HepG2 (cell line): ENCODE data around the gene LILRB2. TPM values are rescaled to one million over a fixed set of nuclear protein-coding genes. Genes with fewer than 3 reads are reported as not detected.

Experiments
- FOSL1 ChIP-seq: sonication (generic); formaldehyde crosslinking; IDR thresholded peaks from 2 replicates; pipeline ENCODE4 v1.9.0; 2021; ENCODE audit warnings: missing genetic modification reagents, borderline replicate concordance
- NKX3-1 ChIP-seq: sonication (generic); formaldehyde crosslinking; IDR thresholded peaks from 2 replicates; pipeline ENCODE4 v1.5.0; 2020; ENCODE audit warnings: missing genetic modification reagents
- NONO ChIP-seq, 2 experiments: fragments of 450-650 bp in 1 of 2; sonication (generic) in 1 of 2; formaldehyde crosslinking in 1 of 2; IDR thresholded peaks in 1 of 2; conservative IDR thresholded peaks in 1 of 2; 2 replicates each; pipeline versions ENCODE4 v1.6.1 to v1.8.0; 2017 to 2022; ENCODE audit warnings: mild to moderate bottlenecking in 1 of 2, missing genetic modification reagents in 1 of 2, moderate library complexity in 1 of 2
- PAXIP1 ChIP-seq: sonication (generic); formaldehyde crosslinking; conservative IDR thresholded peaks from 2 replicates; pipeline ENCODE4 v1.4.0; 2020; ENCODE audit warnings: mild to moderate bottlenecking, missing genetic modification reagents, moderate library complexity
- PTBP1 ChIP-seq: fragments of 200-400 bp; formaldehyde crosslinking; IDR thresholded peaks from 2 replicates; pipeline ENCODE4 v1.6.1; 2018; ENCODE audit warnings: low read length, low read depth; ENCODE audit not compliant: poor library complexity, severe bottlenecking
- RAD51 ChIP-seq: fragments of 450-650 bp; IDR thresholded peaks from 2 replicates; pipeline ENCODE4 v1.6.1; 2016; ENCODE audit warnings: borderline replicate concordance
- REXO4 ChIP-seq: sonication (generic); formaldehyde crosslinking; IDR thresholded peaks from 2 replicates; pipeline ENCODE4 v1.8.0; 2022; ENCODE audit warnings: missing genetic modification reagents, mild to moderate bottlenecking, borderline replicate concordance
- RXRA ChIP-seq: sonication (generic); formaldehyde crosslinking; IDR thresholded peaks from 2 replicates; pipeline ENCODE4 v1.5.1; 2020; ENCODE audit warnings: missing genetic modification reagents
- SALL2 ChIP-seq: sonication (generic); formaldehyde crosslinking; IDR thresholded peaks from 2 replicates; pipeline ENCODE4 v1.8.1; 2023; ENCODE audit warnings: mild to moderate bottlenecking, missing genetic modification reagents, inconsistent platforms
- SP2 ChIP-seq: sonication (generic); formaldehyde crosslinking; IDR thresholded peaks from 2 replicates; pipeline ENCODE4 v1.5.1; 2020; ENCODE audit warnings: mild to moderate bottlenecking, missing genetic modification reagents
- TERF1 ChIP-seq: sonication (generic); formaldehyde crosslinking; IDR thresholded peaks from 2 replicates; pipeline ENCODE4 v1.8.0; 2022; ENCODE audit warnings: mild to moderate bottlenecking, missing genetic modification reagents, moderate library complexity
- ZBTB3 ChIP-seq: sonication (generic); formaldehyde crosslinking; IDR thresholded peaks from 2 replicates; pipeline ENCODE4 v1.4.0; 2020; ENCODE audit warnings: low read depth, mild to moderate bottlenecking, moderate library complexity, missing genetic modification reagents, borderline replicate concordance
- ZBTB38 ChIP-seq: sonication (generic); formaldehyde crosslinking; IDR thresholded peaks from 2 replicates; pipeline ENCODE4 v1.5.1; 2020; ENCODE audit warnings: mild to moderate bottlenecking, missing genetic modification reagents
- ZNF12 ChIP-seq: sonication (generic); formaldehyde crosslinking; IDR thresholded peaks from 2 replicates; pipeline ENCODE4 v1.5.0; 2020; ENCODE audit warnings: missing genetic modification reagents
- ZNF230 ChIP-seq: sonication (generic); formaldehyde crosslinking; IDR thresholded peaks from 2 replicates; pipeline ENCODE4 v1.4.0; 2020; ENCODE audit warnings: mild to moderate bottlenecking, missing genetic modification reagents
- ZNF326 ChIP-seq: sonication (generic); formaldehyde crosslinking; IDR thresholded peaks from 2 replicates; pipeline ENCODE4 v1.4.0; 2020; ENCODE audit warnings: missing genetic modification reagents, borderline replicate concordance
- ZNF704 ChIP-seq: sonication (generic); formaldehyde crosslinking; IDR thresholded peaks from 2 replicates; pipeline ENCODE4 v1.8.1; 2023; ENCODE audit warnings: mild to moderate bottlenecking, inconsistent platforms, moderate library complexity, missing genetic modification reagents, borderline replicate concordance
- polyA plus RNA-seq, 8 experiments: library from polyadenylated mRNA; depleted of rRNA in 3 of 8; stranded (reverse) in 7 of 8; unstranded in 1 of 8; fragments of >200 nt; fragmentation: Illumina TruSeq in 4 of 8; extraction: Trizol in 4 of 8; gene quantifications; 2 replicates each; pipeline versions ENCODE4 v1.2.1 to v1.2.3, GENCODE V29; 2011 to 2016; ENCODE audit warnings: low read depth in 4 of 8, missing spikeins in 1 of 8, mixed read lengths in 1 of 8; ENCODE audit not compliant: insufficient read depth in 1 of 8
- total RNA-seq, 5 experiments: library from RNA; depleted of rRNA; stranded (reverse); fragments of >200 nt; fragmentation: Illumina TruSeq; extraction: Trizol; gene quantifications; 2 replicates each; pipeline ENCODE4 v1.2.3, GENCODE V29; 2016; ENCODE audit warnings: low read depth in 1 of 5
- TF ChIP-seq, protein P1 (sequence below): IDR thresholded peaks from 2 replicates; pipeline ENCODE4 v1.6.1; 2016; ENCODE audit warnings: mild to moderate bottlenecking
- TF ChIP-seq, protein P2 (sequence below): sonication (generic); formaldehyde crosslinking; IDR thresholded peaks from 2 replicates; pipeline ENCODE4 v1.9.0; 2022; ENCODE audit warnings: low read depth, missing genetic modification reagents

Gene LILRB2
- total and polyA plus RNA-seq, 2 of the 13 experiments (the other 11 are each of a cell fraction or from before 2014, with no cell fraction given), result not detected

GRCh38 chr19:54231077-54231931 lies 49.6 kb downstream of the LILRB2 start (continued):
- TF ChIP-seq, protein P1, sequence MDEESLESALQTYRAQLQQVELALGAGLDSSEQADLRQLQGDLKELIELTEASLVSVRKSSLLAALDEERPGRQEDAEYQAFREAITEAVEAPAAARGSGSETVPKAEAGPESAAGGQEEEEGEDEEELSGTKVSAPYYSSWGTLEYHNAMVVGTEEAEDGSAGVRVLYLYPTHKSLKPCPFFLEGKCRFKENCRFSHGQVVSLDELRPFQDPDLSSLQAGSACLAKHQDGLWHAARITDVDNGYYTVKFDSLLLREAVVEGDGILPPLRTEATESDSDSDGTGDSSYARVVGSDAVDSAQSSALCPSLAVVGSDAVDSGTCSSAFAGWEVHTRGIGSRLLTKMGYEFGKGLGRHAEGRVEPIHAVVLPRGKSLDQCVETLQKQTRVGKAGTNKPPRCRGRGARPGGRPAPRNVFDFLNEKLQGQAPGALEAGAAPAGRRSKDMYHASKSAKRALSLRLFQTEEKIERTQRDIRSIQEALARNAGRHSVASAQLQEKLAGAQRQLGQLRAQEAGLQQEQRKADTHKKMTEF, result peak; percentile 45; the same call in 1 of the 2 replicates
- TF ChIP-seq REXO4 (no peak), NKX3-1 (CRISPR knock-in tag) (no peak), ZBTB38 (CRISPR knock-in tag) (peak; percentile 82; the same call in 1 of the 2 replicates), ZNF704 (CRISPR knock-in tag) (no peak), ZNF230 (CRISPR knock-in tag) (no peak), PAXIP1 (CRISPR knock-in tag) (no peak), ZNF12 (CRISPR knock-in tag) (no peak), FOSL1 (CRISPR knock-in tag) (no peak), NONO (IDR thresholded peaks at IDR 0.05) (no peak), NONO (CRISPR knock-in tag; conservative IDR thresholded peaks at IDR 0.05) (peak; percentile 60; the same call in 1 of the 2 replicates), RXRA (CRISPR knock-in tag) (0 out of 2 replicates have a peak, but pooled peaks have one; percentile 27), SALL2 (no peak), RAD51 (no peak), ZBTB3 (CRISPR knock-in tag) (no peak), ZNF326 (CRISPR knock-in tag) (no peak), PTBP1 (peak; percentile 71), SP2 (no peak), TERF1 (CRISPR knock-in tag) (no peak)
- TF ChIP-seq, protein P2, sequence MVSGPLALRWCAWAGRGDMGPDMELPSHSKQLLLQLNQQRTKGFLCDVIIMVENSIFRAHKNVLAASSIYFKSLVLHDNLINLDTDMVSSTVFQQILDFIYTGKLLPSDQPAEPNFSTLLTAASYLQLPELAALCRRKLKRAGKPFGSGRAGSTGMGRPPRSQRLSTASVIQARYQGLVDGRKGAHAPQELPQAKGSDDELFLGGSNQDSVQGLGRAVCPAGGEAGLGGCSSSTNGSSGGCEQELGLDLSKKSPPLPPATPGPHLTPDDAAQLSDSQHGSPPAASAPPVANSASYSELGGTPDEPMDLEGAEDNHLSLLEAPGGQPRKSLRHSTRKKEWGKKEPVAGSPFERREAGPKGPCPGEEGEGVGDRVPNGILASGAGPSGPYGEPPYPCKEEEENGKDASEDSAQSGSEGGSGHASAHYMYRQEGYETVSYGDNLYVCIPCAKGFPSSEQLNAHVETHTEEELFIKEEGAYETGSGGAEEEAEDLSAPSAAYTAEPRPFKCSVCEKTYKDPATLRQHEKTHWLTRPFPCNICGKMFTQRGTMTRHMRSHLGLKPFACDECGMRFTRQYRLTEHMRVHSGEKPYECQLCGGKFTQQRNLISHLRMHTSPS (CRISPR knock-in tag), result no peak
